ENCODE data around the gene CYSLTR2.

GRCh38 chr13:48641404-48641803, 12.3 kb upstream of the CYSLTR2 start:
- no peak for TF ChIP-seq CTCF (optimal IDR thresholded peaks at IDR 0.05 in 1 of 3, IDR thresholded peaks at IDR 0.05 in 1 of 3, conservative IDR thresholded peaks at IDR 0.05 in 1 of 3; ENCODE audit: extremely low read depth in 1 of 3, insufficient read depth in 2 of 3, low read length in 3 of 3)
- no peak for TF ChIP-seq EZH2 (IDR thresholded peaks at IDR 0.05; ENCODE audit: low read length)
